ENCODE results near the gene CPNE1. TPM values are rescaled to one million over a fixed set of nuclear protein-coding genes. Genes with fewer than 3 reads are reported as not detected.
A peak's percentile ranks its signal among the peaks of the same experiment; 100 is the strongest.

Gene CPNE1
- total and polyA plus RNA-seq, 10 of the 15 experiments (the other 5 are each of a cell fraction or from before 2014, with no cell fraction given) = 84.9 to 209 (median 146) TPM

- no peak for TF ChIP-seq E2F4 (IDR thresholded peaks at IDR 0.05; ENCODE audit: low read depth, low read length)
Measured at GRCh38 chr20:35704514-35705261, 40.0 kb upstream of the CPNE1 start (continued).

- no peak overlapping the region for H2AFZ ChIP-seq (ENCODE audit: control insufficient read depth, low read depth, low read length)
- no peak overlapping the region for H3K4me3 ChIP-seq
- RAD21 ChIA-PET (ENCODE audit: unreplicated experiment) = interaction anchor here (0.9 to 2.3 kb wide), 4 partner anchors 39 to 102 kb away, joined by 3 to 6 read pairs (median 5); partner anchors contain the start of gene RBM39
- peaks cover 6% of the 10 kb centered on the region; the same call in 1 of the 2 replicates for H3K4me1 ChIP-seq (ENCODE audit: control insufficient read depth, insufficient read depth, low read length)
- ATAC-seq = no peak
- H3K27me3 ChIP-seq (replicated peaks in 1 of 2; ENCODE audit: control insufficient read depth in 2 of 2, insufficient read depth in 2 of 2, low read length in 1 of 2) = no peaks in the 10 kb centered on the region
- H4K20me1 ChIP-seq (ENCODE audit: control insufficient read depth, insufficient read depth) = no peaks in the 10 kb centered on the region; the same call in 1 of the 2 replicates
- H3K79me2 ChIP-seq (ENCODE audit: control insufficient read depth, insufficient read depth, low read length) = peaks cover 27% of the 10 kb centered on the region
- no peaks in the 10 kb centered on the region for H3K9me3 ChIP-seq (replicated peaks; ENCODE audit: control insufficient read depth, insufficient read depth, low read length)
- TF ChIP-seq POLR2AphosphoS2 (IDR thresholded peaks at IDR 0.05; ENCODE audit: low read depth, low read length) (0 out of 2 replicates have a peak, but pooled peaks have one; percentile 33), CBFB (IDR thresholded peaks at IDR 0.05; ENCODE audit: low read depth) (0 out of 2 replicates have a peak, but pooled peaks have one; percentile 5), POLR2A (IDR thresholded peaks at IDR 0.05; ENCODE audit: low read depth, low read length) (no peak), POLR2AphosphoS5 (IDR thresholded peaks at IDR 0.05; ENCODE audit: low read length) (peak; percentile 48; the same call in 1 of the 2 replicates), PAX5 (IDR thresholded peaks at IDR 0.05; ENCODE audit: borderline replicate concordance, low read depth, low read length) (no peak)
- no peak for DNase-seq (ENCODE audit: low read depth, low spot score)
- CTCF ChIA-PET = interaction anchor here (0.7 to 3.7 kb wide), 6 partner anchors 9 to 191 kb away, joined by 3 to 11 read pairs (median 3); no protein-coding TSS in a partner anchor
- H3K4me2 ChIP-seq (ENCODE audit: control insufficient read depth, insufficient read depth) = no peak overlapping the region
- H3K27ac ChIP-seq (ENCODE audit: control insufficient read depth, insufficient read depth) = no peak overlapping the region
- in situ Hi-C loops (cut with MboI) = no loop called here
- SMC1A ChIA-PET (ENCODE audit: uncharacterized antibody, unreplicated experiment) = interaction anchor here (0.7 to 1.9 kb wide), 10 partner anchors 10 to 236 kb away, joined by 3 to 6 read pairs (median 3); no protein-coding TSS in a partner anchor
- POLR2A ChIA-PET = interaction anchor here (0.7 to 1.1 kb wide), 2 partner anchors 10 to 22 kb away, joined by 3 to 6 read pairs; no protein-coding TSS in a partner anchor
- BruUV-seq (replicated peaks) = no TSS peak
- no peak overlapping the region for H3K9ac ChIP-seq (ENCODE audit: control insufficient read depth, insufficient read depth, low read length)
- intact Hi-C loops (cut with micrococcal nuclease; ENCODE audit: unreplicated experiment) = no loop called here
- H3K36me3 ChIP-seq (ENCODE audit: control insufficient read depth in 2 of 2, insufficient read depth in 2 of 2, low read length in 1 of 2) = peaks cover 7 to 51% of the 10 kb centered on the region in 2 experiments
- peak; percentile 47 for FAIRE-seq
- WGBS (ENCODE audit: insufficient coverage, insufficient replicate concordance, low lambda C conversion rate, missing lambda C conversion rate) = 58% methylated on average over 4 of the region's 4 CpGs
Measured at GRCh38 chr20:35702824-35703695, 38.4 kb upstream of the CPNE1 start.

Measured in GM12878 (cell line).